Epithelial cell of prostate (primary cell): ENCODE measurements around the gene COL17A1.
A peak's percentile ranks its signal among the peaks of the same experiment; 100 is the strongest.

Source experiments
- DNase-seq: peaks from one replicate; pipeline ENCODE4 v3.0.0-alpha.2; 2011; ENCODE audit warnings: low read depth, low spot score
- H3K27ac ChIP-seq: fragments of 450-650 bp; 2 replicates; pipeline ENCODE4 v1.5.1; 2017; ENCODE audit warnings: mild to moderate bottlenecking

The COL17A1 gene

DNA sequence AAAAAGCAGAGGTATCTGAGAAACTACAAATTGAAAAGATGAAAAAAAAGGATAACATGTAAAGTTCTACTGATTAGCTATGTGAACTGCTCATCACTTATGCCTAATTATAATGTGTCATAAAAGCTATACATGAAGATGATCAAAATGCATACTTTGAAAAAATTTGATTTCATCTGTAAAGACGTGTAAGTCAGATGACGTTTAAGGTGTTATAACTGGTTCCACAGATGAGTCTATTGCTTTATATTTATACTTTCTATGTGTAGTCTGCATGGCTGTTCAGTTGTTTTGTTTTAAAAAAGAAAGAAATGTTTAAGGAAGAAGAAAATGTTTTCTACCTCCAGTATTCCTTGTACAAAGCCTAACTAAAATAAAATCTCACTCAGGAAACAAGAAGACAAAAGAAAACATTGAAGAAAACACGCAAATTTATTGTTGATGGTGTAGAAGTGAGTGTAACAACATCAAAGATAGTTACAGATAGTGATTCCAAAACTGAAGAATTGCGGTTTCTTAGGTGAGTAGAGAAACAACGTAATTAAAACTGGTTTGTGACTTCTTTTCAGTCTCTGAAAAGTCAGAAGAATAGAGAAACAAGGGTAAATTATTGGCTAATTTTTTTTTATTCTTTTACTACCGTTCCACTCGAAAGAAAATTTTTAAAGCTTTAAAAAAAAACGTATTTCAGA, 80.4 kb downstream of the COL17A1 start:
- no peak for DNase-seq
- no peak overlapping the region for H3K27ac ChIP-seq

DNA sequence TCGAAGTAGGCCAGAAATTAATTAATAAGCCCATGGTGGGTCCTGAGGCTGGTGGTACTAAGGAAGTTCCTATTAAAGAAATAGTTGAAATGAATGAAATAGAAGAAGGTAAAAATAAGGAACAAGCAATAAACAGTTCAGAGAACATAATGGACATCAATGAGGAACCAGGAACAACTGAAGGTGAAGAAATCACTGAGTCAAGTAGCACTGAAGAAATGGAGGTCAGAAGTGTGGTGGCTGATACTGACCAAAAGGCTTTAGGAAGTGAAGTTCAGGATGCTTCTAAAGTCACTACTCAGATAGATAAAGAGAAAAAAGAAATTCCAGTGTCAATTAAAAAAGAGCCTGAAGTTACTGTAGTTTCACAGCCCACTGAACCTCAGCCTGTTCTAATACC, 82.8 kb downstream of the COL17A1 start:
- H3K27ac ChIP-seq, result no peak overlapping the region
- no peak for DNase-seq

DNA sequence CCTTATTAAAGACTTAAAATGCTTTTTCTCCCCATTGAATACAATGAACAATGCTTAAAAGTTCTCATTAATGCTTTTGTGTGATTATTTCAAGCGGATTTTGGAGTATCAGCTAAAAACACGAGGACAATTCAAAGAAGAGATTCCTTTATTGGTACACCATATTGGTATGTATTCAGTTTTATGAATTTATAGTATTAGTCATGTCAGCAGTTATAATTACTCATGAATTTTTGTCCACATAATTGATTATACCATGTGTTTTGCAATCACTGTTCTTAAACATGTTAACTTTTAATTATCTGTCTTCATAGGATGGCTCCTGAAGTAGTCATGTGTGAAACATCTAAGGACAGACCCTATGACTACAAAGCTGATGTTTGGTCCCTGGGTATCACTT, 86.9 kb downstream of the COL17A1 start:
- H3K27ac ChIP-seq, result no peak overlapping the region
- DNase-seq, result no peak

DNA sequence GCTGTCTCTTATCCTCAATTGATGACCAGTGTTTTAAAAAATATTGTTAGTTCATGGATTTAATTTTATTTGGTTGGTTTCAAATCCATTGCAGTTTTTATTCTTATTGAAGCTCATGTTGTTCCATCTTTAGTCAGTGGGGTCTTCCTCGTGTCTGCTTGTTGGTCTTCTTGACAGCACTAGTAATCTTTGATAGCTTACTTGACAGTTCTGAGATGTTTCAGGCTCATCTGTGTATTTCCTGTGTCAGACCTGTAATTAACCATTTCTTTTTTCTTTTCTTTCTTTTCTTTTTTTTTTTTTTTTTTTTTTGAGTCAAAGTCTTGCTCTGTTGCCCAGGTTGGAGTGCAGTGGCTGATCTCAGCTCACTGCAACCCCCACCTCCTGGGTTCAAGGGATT, 90.5 kb downstream of the COL17A1 start:
- no peak overlapping the region for H3K27ac ChIP-seq
- no peak for DNase-seq

DNA sequence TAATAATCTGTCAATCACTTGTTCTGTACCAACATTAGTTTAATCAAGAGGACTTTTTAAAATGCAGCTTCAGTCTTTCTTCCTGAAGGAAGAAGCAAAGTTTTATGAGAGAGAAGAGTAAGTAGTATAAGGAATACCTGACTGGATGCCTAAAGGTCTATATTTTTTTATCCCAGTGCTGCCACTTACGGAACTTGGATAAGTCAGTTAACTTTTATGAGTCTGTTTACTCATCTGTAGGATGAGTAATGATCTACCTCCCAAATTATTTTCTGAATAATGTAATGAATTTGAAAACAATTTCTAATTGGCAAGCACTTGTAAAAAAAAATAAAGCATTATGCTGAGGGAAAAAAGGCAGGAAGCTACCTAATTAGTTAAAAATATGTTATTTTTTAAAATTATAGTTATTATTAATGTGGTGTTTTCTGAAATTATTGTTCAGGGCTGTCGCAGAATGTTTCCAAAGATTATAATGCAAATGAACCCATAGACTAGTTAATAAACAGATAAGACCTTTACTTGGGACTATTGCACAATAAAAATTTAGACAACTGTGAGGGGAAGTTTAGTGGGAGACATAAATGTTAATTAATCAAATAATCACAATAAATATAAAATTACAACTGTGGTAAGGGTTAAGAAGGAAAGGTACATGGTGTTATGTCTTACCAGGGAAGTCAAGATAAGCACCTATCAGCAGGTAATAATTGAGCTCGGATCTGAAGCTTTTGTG, 94.1 kb downstream of the COL17A1 start:
- no peak overlapping the region for H3K27ac ChIP-seq
- no peak for DNase-seq

DNA sequence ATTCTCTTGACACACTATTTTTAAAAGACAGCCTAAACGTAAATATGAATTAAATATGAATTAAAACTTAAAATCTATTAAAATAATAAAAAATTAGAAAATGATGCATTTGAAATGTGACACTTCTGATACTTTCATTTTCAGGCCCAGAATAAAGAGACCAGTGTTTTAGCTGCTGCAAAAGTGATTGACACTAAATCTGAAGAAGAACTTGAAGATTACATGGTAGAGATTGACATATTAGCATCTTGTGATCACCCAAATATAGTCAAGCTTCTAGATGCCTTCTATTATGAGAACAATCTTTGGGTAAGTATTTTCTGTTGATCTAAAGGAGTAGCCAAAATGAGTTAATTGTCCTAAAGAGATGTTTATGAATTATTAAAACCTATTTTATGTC, 95.1 kb downstream of the COL17A1 start:
- H3K27ac ChIP-seq, result no peak overlapping the region
- DNase-seq, result no peak

DNA sequence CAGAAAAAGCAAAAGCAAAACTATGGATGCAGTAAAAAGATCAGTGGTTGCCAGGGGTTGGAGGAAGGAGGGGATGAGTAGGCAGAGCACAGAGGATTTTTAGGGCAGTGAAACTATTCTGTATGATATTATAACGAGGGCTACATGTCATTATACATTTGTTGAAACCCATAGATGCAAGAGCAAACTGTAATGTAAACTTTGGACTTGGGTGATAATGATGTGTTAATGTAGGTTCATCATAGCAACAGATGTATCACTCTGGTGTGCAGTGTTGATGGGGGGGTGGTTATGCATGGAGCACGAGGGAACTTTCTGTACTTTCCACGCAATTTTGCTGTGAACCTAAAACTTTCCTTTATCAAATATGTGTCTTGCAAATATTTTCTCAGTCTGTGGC, 95.6 kb downstream of the COL17A1 start:
- DNase-seq, result no peak
- no peak overlapping the region for H3K27ac ChIP-seq

DNA sequence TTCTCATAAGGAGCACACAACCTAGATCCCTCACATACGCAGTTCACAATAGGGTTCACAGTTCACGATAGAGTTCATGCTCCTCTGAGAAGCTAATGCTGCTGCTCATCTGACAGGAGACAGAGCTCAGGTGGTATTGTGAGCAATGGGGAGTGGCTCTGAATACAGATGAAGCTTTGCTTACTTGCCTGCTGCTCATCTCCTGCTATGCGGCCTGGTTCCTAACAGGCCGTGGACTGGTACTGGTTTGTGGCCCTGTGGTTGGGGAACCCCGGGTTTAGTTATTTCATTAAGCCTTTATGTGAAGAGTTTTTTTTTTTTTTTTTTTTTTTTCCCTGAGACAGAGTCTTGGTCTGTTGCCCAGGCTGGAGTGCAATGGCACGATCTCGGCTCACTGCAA, 99.3 kb downstream of the COL17A1 start:
- no peak overlapping the region for H3K27ac ChIP-seq
- DNase-seq, result no peak

DNA sequence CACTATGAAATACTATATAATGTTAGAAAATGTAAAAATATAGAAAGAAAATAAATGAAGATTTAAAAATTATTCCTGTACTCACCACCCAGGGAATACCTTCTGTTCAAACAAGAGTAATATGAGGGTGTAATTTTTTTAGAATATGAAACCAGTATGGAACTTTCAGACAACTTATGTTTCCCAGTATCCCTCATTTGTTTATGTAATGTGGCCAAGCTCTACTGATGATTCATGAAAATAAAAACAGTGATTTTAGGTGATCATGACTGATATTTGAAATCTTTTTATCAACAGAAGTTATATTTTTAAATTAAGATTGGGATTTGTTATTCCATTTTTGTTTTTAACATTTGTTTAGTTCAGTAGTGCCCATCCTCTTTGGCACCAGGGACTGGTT, 100.0 kb downstream of the COL17A1 start:
- no peak overlapping the region for H3K27ac ChIP-seq
- no peak for DNase-seq

DNA sequence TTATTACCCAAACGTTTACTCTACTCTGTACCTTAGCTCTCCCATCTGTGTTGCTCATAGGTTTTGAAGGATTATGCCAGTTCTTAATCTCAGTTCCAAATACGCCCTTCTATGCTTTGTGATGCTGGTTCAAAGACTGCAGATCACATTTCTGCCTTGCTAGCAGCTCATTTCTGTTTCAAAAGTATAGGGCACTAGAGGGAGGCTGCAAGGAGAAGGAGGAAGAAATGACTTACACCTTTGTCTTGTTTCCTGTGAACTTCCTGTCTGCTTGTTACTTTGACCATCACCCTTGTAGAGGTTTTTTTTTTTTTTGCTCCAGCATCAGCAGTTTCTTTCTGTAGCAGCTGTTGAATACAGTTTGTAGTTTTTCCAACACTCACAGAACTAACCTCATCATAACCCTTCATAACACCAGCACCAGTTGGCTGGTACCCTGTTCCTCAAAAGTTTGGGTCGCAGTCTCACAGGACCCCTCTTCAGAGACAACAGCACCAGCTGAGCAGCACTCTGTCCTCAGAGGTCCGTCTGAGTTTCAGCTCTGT, 102.2 kb downstream of the COL17A1 start:
- peak overlapping the region; percentile 28 for H3K27ac ChIP-seq
- no peak for DNase-seq

DNA sequence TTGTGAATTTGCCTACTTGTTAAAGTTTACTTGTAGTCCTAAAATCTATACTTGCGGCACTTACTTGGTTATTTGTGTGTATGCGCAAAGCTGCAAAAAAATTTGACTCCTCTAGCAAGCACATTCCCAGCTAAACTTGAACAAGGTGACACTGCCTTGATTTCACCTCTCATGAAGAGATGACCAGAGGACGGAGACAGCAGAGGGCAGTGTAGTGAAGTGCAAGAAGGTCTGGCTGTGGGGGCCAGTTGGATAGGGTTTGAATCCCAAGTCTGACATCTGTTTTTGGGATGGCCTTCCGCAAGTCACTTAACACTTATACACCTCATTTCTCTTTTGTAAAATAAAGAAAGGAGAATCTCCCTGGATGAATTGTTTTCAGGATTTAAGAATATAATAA, 103.0 kb downstream of the COL17A1 start:
- DNase-seq, result no peak
- H3K27ac ChIP-seq, result no peak overlapping the region
